Upper lobe of right lung (tissue), 1 donor: ENCODE results near the gene LRP8. TPM values are rescaled to one million over a fixed set of nuclear protein-coding genes. Genes with fewer than 3 reads are reported as not detected.

Source experiments
- ATAC-seq: fragments of 200-7000 bp; cut with Tn5 transposase; one replicate; pipeline ENCODE4 v1.9.1; 2020; ENCODE audit warnings: mild to moderate bottlenecking, moderate library complexity
- DNase-seq: peaks from one replicate; pipeline ENCODE4 v3.0.0-alpha.2; 2020
- H3K27ac ChIP-seq: fragments of 200-600 bp; one replicate; pipeline ENCODE4 v1.8.0; 2022
- H3K27me3 ChIP-seq: fragments of 200-600 bp; one replicate; pipeline ENCODE4 v1.8.0; 2022; ENCODE audit warnings: mild to moderate bottlenecking
- H3K36me3 ChIP-seq: fragments of 200-600 bp; one replicate; pipeline ENCODE4 v1.8.0; 2022
- H3K4me1 ChIP-seq: fragments of 200-600 bp; one replicate; pipeline ENCODE4 v1.8.0; 2022
- H3K4me3 ChIP-seq: fragments of 200-600 bp; one replicate; pipeline ENCODE4 v1.8.0; 2022; ENCODE audit warnings: mild to moderate bottlenecking
- H3K9me3 ChIP-seq: fragments of 200-600 bp; one replicate; pipeline ENCODE4 v1.8.0; 2022
- intact Hi-C: fragments of 100-400 bp; cut with DNase I; formaldehyde crosslinking; loops from one replicate; pipeline ENCODE4 v1.11.0; 2022
- total RNA-seq: library from RNA; stranded (reverse); fragmentation: NEBNext Ultra II Directional; extraction: Animal tissue kit (Norgen Biotek cat#: 25700); gene quantifications from one replicate; pipeline ENCODE4 v1.2.1, GENCODE V29; 2021
- TF ChIP-seq, protein P1 (sequence below): fragments of 200-600 bp; IDR thresholded peaks from one replicate; pipeline ENCODE4 v1.8.0; 2022; ENCODE audit warnings: antibody characterized with exemption
- donor health status: DM: no; HTN: yes; CAD: no; lungs with severe emphysema.

Gene LRP8
- total RNA-seq, 1 donor from 2014 or later = 11.6 TPM

- ATAC-seq (no peak), DNase-seq (peak; percentile 23)
- Histone ChIP-seq H3K4me3 (no peak overlapping the region), H3K36me3 (no peaks in the 10 kb centered on the region), H3K4me1 (no peaks in the 10 kb centered on the region), H3K27ac (no peak overlapping the region), H3K27me3 (no peaks in the 10 kb centered on the region), H3K9me3 (no peaks in the 10 kb centered on the region)
- intact Hi-C loops = no loop called here
- TF ChIP-seq, protein P1, sequence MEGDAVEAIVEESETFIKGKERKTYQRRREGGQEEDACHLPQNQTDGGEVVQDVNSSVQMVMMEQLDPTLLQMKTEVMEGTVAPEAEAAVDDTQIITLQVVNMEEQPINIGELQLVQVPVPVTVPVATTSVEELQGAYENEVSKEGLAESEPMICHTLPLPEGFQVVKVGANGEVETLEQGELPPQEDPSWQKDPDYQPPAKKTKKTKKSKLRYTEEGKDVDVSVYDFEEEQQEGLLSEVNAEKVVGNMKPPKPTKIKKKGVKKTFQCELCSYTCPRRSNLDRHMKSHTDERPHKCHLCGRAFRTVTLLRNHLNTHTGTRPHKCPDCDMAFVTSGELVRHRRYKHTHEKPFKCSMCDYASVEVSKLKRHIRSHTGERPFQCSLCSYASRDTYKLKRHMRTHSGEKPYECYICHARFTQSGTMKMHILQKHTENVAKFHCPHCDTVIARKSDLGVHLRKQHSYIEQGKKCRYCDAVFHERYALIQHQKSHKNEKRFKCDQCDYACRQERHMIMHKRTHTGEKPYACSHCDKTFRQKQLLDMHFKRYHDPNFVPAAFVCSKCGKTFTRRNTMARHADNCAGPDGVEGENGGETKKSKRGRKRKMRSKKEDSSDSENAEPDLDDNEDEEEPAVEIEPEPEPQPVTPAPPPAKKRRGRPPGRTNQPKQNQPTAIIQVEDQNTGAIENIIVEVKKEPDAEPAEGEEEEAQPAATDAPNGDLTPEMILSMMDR = no peak
These were observed 17.3 kb upstream of the LRP8 start for GRCh38 chr1:53344921-53345838.

DNA sequence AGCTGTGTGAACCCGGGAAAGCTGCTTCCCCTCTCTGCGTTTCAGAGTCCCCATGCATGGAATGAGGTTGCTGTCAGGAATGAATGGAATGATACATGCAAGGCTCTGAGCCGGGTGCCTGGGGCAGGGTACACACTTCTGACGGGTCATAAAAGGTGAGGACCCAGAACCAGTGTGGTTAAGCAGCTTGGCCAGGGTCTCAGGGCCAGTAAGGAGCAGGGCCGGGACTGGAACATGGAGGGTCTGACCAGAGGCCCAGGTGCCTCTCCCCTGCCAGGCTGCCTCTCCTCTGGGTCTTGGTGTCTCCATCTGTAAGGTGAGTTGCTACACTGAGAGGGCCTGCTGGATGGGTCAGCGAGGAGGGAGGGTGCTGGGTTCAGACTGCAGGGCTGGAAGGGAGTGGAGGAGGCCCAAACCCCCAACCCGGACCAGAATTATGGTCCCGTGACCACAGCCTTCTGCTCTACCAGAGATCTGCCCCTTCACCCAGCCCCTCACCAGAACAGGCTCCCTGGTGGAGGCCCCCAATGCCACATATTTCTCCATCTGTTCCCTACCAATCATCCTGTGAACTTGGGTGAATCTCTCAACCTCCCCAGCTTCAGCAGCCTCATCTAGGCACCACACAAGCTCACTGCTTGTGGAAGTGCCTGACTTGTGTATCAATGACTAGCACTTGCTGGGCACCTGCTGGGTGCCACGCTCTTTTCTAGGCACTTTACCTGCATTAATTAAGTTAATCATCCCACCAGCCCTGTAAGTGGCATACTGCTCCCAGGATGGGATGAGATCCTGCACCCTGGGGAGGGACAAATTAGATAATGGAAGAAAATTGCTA, 16.2 kb upstream of the LRP8 start:
- intact Hi-C loops = no loop called here
- DNase-seq (peak; percentile 51), ATAC-seq (no peak)
- H3K4me3 ChIP-seq = no peak overlapping the region
- H3K4me1 ChIP-seq = no peaks in the 10 kb centered on the region
- TF ChIP-seq, protein P1 = no peak
- H3K27ac ChIP-seq = no peak overlapping the region
- H3K9me3 ChIP-seq = no peaks in the 10 kb centered on the region
- H3K27me3 ChIP-seq = no peaks in the 10 kb centered on the region
- no peaks in the 10 kb centered on the region for H3K36me3 ChIP-seq

DNA sequence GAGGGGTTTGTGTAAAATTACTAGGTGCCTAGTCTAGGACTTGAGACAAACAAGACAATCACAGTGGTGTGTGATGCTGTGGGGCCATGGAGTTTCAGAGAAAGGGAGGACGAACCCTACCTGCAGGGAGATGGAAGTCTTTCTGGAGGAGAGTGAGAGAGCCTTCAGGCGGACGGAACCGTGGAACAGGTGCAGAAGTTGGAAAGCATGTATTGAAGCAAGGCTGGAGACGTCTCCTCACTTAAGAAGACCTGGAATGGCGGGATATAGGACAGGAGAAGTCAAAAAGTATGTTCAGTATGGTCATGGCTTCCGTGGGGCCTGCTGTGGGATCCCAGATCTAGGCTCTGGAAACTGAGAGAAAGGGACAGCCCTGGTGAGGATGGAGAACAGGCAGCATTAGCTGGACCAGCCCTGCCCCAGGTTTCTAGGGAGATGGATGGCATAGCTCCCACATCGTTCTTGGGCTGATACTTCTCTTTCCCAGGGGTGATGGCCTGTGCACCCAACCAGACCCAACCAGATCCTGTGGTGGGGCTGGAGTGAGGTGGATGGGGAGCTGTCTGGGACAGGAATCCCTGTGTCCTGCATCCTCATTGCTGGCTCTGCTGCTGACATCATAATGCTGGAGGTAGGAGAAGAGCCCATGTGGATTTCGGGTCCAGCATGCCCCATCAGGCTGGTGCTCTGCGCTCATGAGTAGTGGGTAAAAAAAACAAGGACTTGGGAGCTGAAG, 15.0 kb upstream of the LRP8 start:
- intact Hi-C loops = no loop called here
- H3K9me3 ChIP-seq = no peaks in the 10 kb centered on the region
- ATAC-seq (no peak), DNase-seq (no peak)
- no peaks in the 10 kb centered on the region for H3K4me1 ChIP-seq
- H3K27ac ChIP-seq = no peak overlapping the region
- H3K36me3 ChIP-seq = no peaks in the 10 kb centered on the region
- TF ChIP-seq, protein P1 = no peak
- H3K4me3 ChIP-seq = no peak overlapping the region
- H3K27me3 ChIP-seq = no peaks in the 10 kb centered on the region

- no peaks in the 10 kb centered on the region for H3K36me3 ChIP-seq
- no peaks in the 10 kb centered on the region for H3K27me3 ChIP-seq
- H3K9me3 ChIP-seq = no peaks in the 10 kb centered on the region
- intact Hi-C loops = no loop called here
- no peak overlapping the region for H3K4me3 ChIP-seq
- no peak overlapping the region for H3K27ac ChIP-seq
- peak; percentile 38 for DNase-seq
- TF ChIP-seq, protein P1 = no peak
- no peaks in the 10 kb centered on the region for H3K4me1 ChIP-seq
- no peak for ATAC-seq
These were observed 14.3 kb upstream of the LRP8 start for GRCh38 chr1:53341961-53342707.

- DNase-seq (peak; percentile 17), ATAC-seq (no peak)
- Histone ChIP-seq H3K4me3 (no peak overlapping the region), H3K27ac (no peak overlapping the region), H3K36me3 (no peaks in the 10 kb centered on the region), H3K9me3 (no peaks in the 10 kb centered on the region), H3K4me1 (no peaks in the 10 kb centered on the region), H3K27me3 (no peaks in the 10 kb centered on the region)
- TF ChIP-seq, protein P1 = no peak
- intact Hi-C loops = no loop called here
These were observed 13.6 kb upstream of the LRP8 start for GRCh38 chr1:53341521-53341895.
